NCI-H2081 (cell line): ENCODE data around the gene GABBR2.

Source experiments
- DNase-seq, 2 experiments: peaks; one replicate each; lab custom pipeline; 2025; lab: John Stamatoyannopoulos, UW

GABBR2 gene

DNA sequence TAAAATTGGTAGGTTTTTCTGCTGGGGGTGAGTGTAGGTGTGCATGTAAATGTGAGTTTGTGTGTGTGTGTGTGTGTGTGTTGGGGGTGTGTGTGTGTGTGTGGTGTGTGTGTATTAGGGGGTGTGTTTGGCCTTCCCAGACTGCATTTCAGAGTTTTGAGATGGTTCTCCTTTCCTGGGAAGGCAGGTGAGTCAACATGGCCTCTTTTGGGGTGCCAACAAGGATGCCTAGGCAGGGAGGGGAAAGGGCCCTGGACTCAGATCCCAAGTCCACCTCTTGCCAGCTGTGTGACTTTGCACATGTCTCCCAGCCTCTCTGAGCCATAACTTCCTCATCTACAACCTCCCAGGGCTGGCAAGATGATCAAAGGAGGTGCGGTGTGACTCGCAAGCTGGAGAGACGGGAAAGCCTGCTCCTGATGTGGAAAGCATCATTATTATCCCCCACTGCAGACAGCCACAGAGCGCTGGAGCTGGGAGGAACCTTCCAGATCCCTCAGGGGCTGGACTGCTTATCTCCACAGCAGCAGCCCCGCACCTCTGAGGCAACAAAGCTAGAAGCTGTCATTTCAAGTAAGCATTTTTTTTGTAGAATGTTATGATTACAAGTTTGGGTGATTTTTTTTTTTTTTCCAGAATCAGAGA lies 389.8 kb downstream of the GABBR2 start:
- DNase-seq: no peak

DNA sequence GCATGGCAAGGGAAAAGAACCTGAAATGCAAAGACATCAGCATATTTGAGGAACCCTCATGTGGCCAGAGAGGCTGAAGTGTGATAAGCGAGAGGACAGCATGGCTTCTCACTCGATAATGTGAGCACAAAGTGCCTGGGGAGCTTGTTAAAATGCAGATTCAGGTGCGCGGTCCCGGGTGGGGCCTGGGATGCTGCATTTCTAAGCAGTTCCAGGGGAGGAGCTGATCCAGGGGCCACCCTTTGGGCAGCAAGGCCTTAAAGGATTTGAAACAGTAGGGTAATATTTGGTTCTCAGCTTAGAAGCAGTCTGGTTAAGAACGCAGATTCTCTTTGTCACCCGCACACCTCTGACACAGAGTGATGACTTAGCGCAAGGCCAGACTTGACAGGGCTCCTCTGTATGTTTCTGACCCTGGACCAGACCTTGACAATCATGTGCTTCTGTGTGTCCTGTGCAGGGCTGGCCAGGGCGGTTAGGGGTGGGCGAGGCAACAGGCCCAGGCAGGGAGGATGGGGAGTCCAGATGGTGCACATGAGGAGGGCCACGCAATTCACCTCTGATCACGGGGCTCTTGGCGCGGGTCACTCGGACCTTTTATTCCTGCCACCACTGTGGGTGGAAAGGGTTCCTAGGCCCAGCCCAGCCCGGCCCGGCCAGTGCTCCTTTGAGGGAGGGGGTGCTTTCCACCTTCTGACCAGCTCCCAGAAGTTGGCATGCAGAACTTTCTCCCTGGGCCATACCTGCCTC lies 390.5 kb downstream of the GABBR2 start:
- DNase-seq: no peak

- no peak for DNase-seq
These were observed 391.4 kb downstream of the GABBR2 start for GRCh38 chr9:98317134-98317857.

DNA sequence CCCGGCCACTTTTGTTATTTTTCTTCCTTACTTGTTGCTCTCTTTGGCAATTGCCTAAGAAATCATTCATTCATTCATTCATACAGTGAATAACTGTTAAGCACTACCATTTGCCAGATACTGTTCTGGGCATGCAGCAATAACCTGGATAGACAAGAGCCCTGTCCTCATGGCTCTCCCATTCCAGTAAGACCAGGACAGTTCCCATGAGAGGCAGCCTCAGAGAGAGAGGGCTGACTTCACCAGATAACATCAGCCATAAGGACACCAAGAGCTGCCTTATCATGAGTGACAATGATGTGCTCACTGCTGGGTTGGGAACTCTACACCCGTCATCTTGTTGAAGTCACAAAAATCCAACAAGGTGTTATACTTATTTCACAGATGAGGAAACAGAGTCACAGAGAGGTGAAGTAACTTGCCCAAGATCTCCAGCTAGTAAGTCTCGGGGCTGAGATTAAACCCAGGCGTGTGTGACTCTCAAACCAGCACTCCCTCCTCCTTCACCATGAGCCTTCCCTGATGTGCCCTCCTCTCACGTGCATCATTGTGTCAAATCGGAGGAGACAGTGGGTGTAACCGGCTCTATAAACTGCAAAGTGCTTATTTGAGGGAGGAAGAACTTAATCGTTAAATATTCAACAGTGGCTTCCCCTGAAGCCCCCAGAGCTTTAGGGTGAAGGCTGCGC lies 392.1 kb downstream of the GABBR2 start:
- no peak for DNase-seq

GRCh38 chr9:98315551-98316060 lies 393.1 kb downstream of the GABBR2 start:
- DNase-seq: peak; percentile 82 to 84

DNA sequence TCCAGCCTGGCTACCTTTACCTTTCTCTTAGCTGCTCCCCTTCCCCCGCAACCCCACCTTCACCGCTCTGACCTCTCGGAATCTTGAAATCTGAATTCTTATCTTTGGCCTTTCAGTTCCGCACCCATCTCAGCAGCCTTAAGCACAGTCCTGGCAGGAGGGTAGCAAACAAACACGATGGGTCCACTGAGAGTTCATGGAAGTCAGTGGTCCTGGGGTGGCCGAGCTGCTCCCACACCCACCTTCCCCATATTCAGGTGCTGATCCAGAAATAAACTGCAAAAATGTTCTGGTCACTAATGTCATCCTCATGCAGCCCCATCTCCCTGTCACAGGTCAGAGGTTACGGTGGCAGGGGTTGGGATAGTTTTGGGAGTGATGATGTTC lies 393.7 kb downstream of the GABBR2 start:
- no peak for DNase-seq

DNA sequence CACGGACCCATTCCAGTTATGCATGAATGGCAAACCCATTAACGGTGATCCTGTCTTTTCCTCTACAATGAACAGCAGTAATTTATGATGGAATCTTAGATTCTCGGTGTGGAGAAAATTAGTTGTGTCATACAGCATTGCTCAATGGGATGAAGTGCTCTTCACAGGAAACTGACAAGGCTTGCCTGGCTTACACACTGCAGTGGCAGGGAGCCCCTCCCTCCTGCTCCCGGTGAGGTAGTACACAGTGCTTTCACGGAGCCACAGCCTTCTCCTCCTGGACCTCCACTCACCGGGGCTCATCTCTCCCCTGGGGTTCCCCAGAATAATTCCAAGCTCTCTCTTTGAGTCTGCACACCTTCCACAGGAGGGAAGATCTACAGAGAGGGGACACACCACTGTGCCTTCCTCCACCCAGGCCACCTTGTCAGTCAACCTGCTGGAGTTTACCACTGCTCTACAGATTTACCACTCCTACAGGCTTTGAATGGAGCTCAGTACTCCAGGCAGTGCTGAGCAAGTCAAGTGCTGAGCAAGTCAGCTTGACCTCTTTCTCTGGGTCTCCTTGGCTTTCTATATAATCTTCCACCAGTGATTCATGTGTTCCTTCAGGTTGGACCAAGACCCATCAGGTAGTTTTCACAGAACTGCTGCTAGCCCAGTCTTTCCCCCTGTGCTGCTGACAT lies 394.2 kb downstream of the GABBR2 start:
- DNase-seq: no peak

- DNase-seq: no peak
These were observed 396.4 kb downstream of the GABBR2 start for GRCh38 chr9:98312365-98312764.

GRCh38 chr9:98311541-98311940 lies 397.2 kb downstream of the GABBR2 start:
- DNase-seq: no peak

DNA sequence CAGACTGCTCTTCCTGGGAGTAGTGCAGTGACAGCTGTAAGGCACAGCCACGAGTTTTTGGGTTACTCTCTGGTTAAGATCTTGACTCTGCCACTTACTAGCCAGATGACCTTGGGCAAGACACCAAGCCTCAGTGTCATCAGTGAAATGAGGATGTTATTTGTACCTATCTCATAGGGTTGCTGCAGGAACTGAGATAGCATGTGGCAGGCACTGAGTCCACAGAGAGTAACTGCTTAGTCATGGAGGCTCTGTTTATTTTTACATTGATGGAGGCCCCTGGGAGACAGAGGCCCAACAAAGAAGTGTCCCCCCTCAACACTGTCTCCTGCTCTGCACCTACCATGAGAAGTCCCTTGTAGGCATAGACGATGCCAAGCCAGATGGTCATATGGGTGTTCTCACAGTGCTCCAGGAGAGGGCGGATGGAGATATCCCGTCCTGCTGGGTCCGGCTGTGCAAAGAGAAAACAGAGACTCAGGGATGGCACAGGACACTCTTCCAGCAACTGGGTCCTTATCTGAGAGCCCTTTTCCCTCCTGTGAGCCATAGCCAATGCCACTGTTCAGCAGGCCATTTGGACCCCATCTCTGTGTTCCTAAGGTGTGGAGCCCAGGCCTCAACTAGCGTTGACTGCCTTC lies 397.9 kb downstream of the GABBR2 start:
- DNase-seq: no peak

DNA sequence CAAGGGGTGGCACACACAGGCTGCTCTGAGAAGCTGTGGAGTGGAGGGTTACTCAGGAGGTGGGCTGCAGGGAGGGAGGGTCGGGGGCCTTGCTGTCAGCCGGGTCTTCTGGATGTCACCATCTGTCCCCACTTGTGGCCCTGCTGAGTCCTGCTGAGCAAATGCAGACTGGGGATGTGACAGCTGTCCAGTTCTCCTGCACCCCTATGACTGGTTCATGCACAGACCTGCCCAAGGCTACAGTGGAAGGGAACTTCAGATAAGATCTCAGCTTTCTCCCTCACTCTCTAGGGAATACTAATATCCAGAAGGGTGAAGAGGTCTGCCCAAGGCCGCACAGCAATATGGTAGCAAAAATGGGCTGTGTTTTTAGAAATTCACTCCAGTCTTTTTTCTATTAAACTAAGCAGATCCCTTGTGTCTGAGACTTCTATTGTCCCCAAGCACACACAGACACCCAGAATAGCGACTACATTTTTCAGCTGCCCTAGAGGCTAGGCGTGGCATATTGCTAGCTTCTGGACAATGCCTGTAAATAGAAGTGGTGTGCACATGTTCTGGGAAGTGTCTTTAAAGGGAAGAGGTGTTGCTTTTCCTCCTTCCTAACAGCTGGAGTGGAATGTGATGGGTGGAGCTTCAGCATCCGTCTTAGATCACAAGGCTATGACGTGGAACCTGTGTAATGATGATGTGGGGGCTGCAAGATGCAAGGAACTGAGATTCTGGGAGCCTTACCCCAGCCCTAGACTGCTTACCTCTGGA lies 402.2 kb downstream of the GABBR2 start:
- DNase-seq: no peak

GRCh38 chr9:98304381-98304780 lies 404.4 kb downstream of the GABBR2 start:
- no peak for DNase-seq

GRCh38 chr9:98303633-98304125 lies 405.1 kb downstream of the GABBR2 start:
- DNase-seq: no peak

DNA sequence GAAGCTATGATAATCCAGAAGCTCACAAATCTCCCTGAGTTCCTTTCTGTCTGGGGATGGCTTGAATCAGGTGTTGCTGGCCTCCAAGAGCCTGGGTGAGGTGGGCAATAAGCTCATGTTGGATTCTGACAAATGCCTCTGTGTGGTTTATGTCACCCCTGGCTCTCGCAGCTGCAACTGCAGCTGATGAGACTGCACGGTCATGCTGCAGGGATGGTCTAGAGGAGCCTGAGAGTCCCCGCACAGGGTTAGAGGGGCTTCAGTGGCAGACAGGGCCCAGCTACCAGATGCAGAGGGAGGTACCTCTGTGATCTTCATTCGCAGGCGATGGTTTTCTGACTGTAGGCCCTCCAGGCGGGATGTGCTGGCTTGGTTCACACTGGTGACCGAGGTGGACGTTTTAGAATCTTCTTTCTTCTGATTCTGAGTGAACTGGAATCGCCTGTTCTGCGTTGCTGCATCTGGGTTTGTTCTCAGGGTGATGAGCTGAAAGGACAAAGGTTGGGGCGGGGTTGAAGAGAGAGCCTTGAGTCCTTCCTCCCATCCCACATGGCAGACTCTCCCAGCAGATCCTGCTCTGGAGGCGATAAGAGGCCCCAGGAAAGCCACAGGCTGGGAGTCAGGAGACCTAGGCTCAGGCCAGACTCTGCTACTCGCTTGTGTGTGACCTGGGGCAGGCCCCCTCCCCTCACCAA lies 405.6 kb downstream of the GABBR2 start:
- no peak for DNase-seq

DNA sequence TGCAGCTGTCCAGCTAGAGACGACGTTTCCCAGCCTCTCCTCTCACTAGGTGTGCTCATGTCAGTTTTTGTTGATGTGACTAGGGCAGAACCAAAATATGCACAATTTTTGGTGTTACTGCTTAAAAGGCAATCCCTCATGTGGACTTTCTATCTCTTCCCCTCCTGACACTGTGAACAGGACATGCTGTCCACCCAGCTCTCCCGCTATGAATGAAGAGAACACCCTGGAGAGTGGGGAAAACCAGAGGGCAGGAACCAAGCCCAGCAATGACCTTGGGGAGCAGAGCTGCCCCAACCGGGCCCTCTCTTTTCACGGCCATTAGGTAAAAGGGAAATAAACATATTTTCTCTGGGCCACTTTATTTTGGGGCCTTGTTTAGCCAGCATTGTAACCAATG lies 406.6 kb downstream of the GABBR2 start:
- DNase-seq: no peak

DNA sequence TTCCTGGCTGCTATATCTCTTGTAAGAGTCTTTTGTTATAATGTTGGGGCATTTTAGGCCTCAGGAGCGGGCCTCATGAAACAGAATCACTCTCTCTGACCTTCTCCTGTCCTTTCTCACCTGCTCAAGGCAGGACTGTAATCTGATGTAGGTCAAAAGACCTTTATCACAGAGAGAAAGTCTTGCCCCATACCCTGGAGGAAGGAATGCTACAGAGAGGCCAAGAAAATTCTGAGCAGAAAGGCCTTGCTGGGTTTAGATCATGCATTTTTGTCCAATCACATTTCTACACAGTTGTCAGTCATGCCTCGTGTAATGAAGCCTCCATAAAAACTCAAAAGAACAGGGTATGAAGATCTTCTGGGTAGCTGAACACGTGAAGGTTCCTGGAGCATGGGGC lies 408.1 kb downstream of the GABBR2 start:
- DNase-seq: no peak

- no peak for DNase-seq
These were observed 410.3 kb downstream of the GABBR2 start for GRCh38 chr9:98298476-98298875.

DNA sequence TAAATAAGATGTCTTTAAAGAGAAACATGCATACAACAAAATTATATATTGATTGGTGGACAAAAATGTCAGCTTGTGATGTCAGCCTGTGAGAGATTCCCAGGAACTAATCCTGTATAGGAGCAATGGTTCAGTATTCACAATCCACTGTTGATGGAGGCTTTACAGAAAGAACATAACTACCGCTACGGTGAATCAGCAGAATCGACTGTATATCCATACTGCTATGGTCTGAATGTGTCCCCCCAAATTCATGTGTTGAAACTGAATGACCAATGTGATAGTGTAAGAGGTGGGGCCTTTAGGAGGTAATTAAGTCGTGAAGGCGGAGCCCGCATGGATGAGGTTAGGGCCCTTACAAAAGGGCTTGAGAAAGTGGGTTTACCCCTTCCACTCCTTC lies 412.9 kb downstream of the GABBR2 start:
- DNase-seq: no peak

- DNase-seq: no peak
These were observed 416.9 kb downstream of the GABBR2 start for GRCh38 chr9:98291820-98292219.

GRCh38 chr9:98290411-98290810 lies 418.3 kb downstream of the GABBR2 start:
- no peak for DNase-seq
